ENCODE results near the gene GPR37. TPM values are rescaled to one million over a fixed set of nuclear protein-coding genes. Genes with fewer than 3 reads are reported as not detected.

GPR37 gene
- total RNA-seq, 4 donors from 2014 or later = 0.51 to 11.0 (median 0.64) TPM

DNA sequence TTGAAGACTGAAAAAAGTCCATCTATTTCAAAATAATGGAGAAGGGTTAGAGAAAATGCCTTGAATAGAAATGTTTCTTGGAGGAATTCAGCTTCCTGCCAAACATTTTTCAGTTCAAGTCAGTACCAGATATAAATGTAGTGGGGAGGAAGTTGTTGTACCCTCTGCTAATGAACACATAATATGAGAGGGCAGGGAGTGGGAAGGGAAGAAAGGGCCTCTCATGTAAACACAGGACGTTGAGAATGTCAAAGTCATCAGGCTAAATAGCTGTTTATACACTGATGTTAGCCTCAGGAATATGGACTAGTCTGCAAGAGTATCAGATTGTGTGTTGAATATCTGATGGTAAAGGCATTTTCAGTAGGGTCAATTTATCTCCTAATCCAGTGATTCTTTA lies 37.0 kb downstream of the GPR37 start:
- Histone ChIP-seq H3K27me3 (no peaks in the 10 kb centered on the region), H3K27ac (no peak overlapping the region), H3K4me1 (no peaks in the 10 kb centered on the region), H3K9me3 (no peaks in the 10 kb centered on the region), H3K36me3 (no peaks in the 10 kb centered on the region), H3K4me3 (no peak overlapping the region)
- intact Hi-C loops (cut with DNase I; ENCODE audit: low total_unique reads) = no loop called here
- DNase-seq = no peak
- TF ChIP-seq, protein P1, sequence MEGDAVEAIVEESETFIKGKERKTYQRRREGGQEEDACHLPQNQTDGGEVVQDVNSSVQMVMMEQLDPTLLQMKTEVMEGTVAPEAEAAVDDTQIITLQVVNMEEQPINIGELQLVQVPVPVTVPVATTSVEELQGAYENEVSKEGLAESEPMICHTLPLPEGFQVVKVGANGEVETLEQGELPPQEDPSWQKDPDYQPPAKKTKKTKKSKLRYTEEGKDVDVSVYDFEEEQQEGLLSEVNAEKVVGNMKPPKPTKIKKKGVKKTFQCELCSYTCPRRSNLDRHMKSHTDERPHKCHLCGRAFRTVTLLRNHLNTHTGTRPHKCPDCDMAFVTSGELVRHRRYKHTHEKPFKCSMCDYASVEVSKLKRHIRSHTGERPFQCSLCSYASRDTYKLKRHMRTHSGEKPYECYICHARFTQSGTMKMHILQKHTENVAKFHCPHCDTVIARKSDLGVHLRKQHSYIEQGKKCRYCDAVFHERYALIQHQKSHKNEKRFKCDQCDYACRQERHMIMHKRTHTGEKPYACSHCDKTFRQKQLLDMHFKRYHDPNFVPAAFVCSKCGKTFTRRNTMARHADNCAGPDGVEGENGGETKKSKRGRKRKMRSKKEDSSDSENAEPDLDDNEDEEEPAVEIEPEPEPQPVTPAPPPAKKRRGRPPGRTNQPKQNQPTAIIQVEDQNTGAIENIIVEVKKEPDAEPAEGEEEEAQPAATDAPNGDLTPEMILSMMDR (IDR thresholded peaks at IDR 0.05) = no peak
- no peak for TF ChIP-seq POLR2A (IDR thresholded peaks at IDR 0.05)

DNA sequence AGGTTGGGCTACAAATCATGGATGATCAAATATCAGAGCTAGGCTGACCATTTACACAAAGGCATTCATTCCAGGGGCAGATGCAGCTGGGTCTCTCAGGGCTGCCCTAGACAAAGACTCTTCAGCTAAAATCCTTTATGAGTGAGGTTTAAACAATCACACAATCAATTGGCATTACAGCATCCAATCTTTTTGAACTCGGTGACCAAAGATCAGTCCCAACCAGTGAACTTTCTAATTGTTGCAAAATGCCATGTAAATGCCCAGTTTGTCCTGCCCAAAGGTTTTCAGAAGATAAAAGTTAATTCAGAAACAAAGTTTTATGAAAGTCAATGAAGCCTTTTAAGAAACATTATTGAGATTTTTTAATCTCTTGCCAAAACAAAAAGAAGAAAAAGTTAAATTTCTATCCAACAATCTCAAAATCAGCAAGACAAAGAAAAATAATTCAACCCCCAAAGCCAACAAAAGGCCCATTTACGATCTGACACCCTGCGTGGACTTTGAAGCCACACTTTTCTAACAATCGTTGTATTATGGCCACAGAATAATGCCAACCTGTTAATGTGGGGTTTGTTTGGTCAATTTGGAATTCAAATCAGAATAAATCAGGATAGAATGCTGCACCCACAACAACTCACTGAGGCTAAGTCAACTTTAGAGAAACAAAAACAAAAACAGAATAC lies 40.9 kb downstream of the GPR37 start:
- Histone ChIP-seq H3K27ac (no peak overlapping the region), H3K9me3 (no peaks in the 10 kb centered on the region), H3K27me3 (no peaks in the 10 kb centered on the region), H3K36me3 (no peaks in the 10 kb centered on the region), H3K4me1 (no peaks in the 10 kb centered on the region), H3K4me3 (no peak overlapping the region)
- DNase-seq = no peak
- no peak for TF ChIP-seq POLR2A (IDR thresholded peaks at IDR 0.05)
- TF ChIP-seq, protein P1 (IDR thresholded peaks at IDR 0.05) = no peak
- intact Hi-C loops (cut with DNase I; ENCODE audit: low total_unique reads) = no loop called here

DNA sequence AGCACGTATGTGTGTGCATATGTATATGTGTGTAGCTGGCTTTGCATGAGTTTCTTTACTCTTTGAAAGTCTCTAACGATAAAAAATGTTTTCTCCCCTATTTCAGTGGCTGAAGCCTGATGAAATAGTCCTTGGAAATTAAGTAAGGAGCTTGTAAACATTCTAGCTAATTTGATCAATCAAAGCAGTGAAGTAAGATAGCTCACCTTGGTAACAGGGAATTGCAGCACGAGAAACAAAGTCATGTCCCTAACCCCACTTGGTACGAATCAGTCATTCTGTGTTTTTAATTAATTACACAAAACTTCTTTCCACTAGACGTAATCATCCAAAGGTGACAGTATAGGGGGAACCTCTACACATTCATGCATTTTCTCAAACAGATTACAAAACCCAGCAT lies 41.5 kb downstream of the GPR37 start:
- H3K36me3 ChIP-seq = no peaks in the 10 kb centered on the region
- intact Hi-C loops (cut with DNase I; ENCODE audit: low total_unique reads) = no loop called here
- no peaks in the 10 kb centered on the region for H3K27me3 ChIP-seq
- H3K4me1 ChIP-seq = no peaks in the 10 kb centered on the region
- TF ChIP-seq, protein P1 (IDR thresholded peaks at IDR 0.05) = no peak
- TF ChIP-seq POLR2A (IDR thresholded peaks at IDR 0.05) = no peak
- no peak for DNase-seq
- no peaks in the 10 kb centered on the region for H3K9me3 ChIP-seq
- no peak overlapping the region for H3K27ac ChIP-seq
- no peak overlapping the region for H3K4me3 ChIP-seq

DNA sequence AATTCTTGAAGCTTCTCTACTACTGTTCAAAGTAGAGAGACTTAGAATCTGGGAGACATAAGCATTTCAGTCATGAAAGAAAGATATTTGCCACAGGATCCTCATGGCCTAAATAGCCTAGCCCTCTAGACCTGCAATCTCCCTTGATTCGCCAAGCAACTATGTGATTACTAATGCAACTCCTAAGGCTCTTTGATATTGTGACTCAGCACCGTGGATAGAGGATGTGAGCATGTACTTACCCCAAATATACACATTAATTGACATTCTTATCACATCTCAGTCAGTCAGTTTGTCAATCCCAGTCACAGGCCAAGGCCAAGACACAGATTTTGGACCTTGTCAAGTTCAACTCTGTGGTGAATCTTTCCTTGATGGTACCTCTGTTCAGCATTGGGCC lies 42.6 kb downstream of the GPR37 start:
- no peaks in the 10 kb centered on the region for H3K27me3 ChIP-seq
- no peak for DNase-seq
- H3K36me3 ChIP-seq = no peaks in the 10 kb centered on the region
- intact Hi-C loops (cut with DNase I; ENCODE audit: low total_unique reads) = no loop called here
- TF ChIP-seq, protein P1 (IDR thresholded peaks at IDR 0.05) = no peak
- no peak for TF ChIP-seq POLR2A (IDR thresholded peaks at IDR 0.05)
- no peak overlapping the region for H3K27ac ChIP-seq
- H3K4me1 ChIP-seq = no peaks in the 10 kb centered on the region
- no peak overlapping the region for H3K4me3 ChIP-seq
- no peaks in the 10 kb centered on the region for H3K9me3 ChIP-seq

DNA sequence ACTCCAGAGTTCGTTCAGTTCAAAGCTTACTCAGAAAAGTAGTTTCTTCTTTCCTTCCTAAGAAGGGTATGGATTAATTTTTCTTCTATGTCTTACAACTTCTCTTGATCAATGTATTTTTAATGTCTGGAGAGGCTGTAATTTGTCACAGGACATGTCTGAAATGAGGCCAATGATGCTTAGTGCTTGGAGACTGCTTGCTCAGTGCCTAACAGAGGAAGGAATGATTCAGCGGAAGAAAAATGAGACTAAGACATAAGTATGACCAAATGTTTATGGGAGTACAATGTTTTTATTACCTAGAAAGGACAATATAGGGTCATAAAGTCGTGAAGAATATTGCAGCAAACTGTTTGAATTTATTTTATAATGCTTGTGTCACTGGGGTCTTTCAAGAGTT lies 43.3 kb downstream of the GPR37 start:
- DNase-seq = no peak
- Histone ChIP-seq H3K4me1 (no peaks in the 10 kb centered on the region), H3K27me3 (no peaks in the 10 kb centered on the region), H3K4me3 (no peak overlapping the region), H3K9me3 (no peaks in the 10 kb centered on the region), H3K36me3 (no peaks in the 10 kb centered on the region), H3K27ac (no peak overlapping the region)
- intact Hi-C loops (cut with DNase I; ENCODE audit: low total_unique reads) = no loop called here
- TF ChIP-seq POLR2A (IDR thresholded peaks at IDR 0.05) = no peak
- TF ChIP-seq, protein P1 (IDR thresholded peaks at IDR 0.05) = no peak
